GM06990 (cell line): ENCODE measurements around the gene KCNK13.

ENCODE experiments used
- DNase-seq: peaks from one replicate; pipeline ENCODE4 v3.0.0-alpha.2; 2011; ENCODE audit not compliant: insufficient read length; ENCODE audit errors: extremely low read depth
- H3K27me3 ChIP-seq: replicated peaks from 2 replicates; pipeline ENCODE4 v1.6.0; 2011; ENCODE audit warnings: low read length; ENCODE audit not compliant: control insufficient read depth, insufficient read depth
- H3K36me3 ChIP-seq: 2 replicates; pipeline ENCODE4 v1.5.1; 2011; ENCODE audit warnings: low read length; ENCODE audit not compliant: control insufficient read depth, insufficient read depth
- H3K4me3 ChIP-seq: replicated peaks from 2 replicates; pipeline ENCODE4 v1.5.1; 2011; ENCODE audit warnings: low read depth, mild to moderate bottlenecking, control low read depth, low read length
- TF ChIP-seq, protein P1 (sequence below): IDR thresholded peaks from 2 replicates; pipeline ENCODE4 v1.5.1; 2011; ENCODE audit warnings: low read length, control low read depth, mild to moderate bottlenecking, inconsistent platforms; ENCODE audit not compliant: insufficient read depth, poor library complexity, severe bottlenecking

Gene KCNK13

DNA sequence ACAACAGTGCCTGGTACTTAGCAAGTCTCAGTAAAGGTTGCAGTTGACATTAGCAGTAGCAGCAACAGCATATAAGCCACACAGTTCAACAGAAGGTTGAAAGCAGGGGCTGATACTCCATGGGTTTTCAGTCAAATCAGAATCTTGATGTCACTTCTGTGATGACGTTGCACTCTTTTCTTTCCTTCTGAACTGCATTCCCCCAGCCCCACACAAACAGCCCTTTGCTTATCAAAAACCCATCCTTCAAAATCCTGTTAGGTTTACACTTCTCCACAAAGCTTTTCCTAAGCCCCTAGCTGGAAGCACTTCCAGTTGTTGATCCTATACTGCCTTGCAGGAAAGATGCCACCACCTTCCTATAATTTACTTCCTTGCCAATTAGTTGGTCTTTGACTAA, 34.0 kb upstream of the KCNK13 start:
- H3K4me3 ChIP-seq: no peak overlapping the region
- DNase-seq: no peak
- H3K27me3 ChIP-seq: no peaks in the 10 kb centered on the region
- TF ChIP-seq, protein P1, sequence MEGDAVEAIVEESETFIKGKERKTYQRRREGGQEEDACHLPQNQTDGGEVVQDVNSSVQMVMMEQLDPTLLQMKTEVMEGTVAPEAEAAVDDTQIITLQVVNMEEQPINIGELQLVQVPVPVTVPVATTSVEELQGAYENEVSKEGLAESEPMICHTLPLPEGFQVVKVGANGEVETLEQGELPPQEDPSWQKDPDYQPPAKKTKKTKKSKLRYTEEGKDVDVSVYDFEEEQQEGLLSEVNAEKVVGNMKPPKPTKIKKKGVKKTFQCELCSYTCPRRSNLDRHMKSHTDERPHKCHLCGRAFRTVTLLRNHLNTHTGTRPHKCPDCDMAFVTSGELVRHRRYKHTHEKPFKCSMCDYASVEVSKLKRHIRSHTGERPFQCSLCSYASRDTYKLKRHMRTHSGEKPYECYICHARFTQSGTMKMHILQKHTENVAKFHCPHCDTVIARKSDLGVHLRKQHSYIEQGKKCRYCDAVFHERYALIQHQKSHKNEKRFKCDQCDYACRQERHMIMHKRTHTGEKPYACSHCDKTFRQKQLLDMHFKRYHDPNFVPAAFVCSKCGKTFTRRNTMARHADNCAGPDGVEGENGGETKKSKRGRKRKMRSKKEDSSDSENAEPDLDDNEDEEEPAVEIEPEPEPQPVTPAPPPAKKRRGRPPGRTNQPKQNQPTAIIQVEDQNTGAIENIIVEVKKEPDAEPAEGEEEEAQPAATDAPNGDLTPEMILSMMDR: no peak
- peaks cover 16% of the 10 kb centered on the region for H3K36me3 ChIP-seq

DNA sequence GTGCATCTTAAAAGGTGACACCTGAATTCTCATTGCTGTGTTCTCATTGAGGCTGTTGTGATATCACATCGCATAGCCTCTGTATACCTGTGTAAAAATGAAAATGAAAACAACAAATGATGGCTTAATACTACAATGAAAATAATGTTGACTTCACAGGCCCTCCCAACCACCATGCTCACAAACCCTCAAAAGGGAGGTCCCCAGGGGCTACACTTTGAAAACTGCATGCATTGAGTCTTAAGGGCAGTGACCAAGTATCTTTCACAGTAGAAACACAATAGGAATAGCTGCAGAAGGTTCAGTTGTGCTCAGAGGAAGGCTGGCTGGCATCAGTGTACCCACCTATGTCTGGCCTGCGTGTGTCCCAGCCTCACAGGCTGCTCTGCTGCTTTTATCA, 27.6 kb upstream of the KCNK13 start:
- DNase-seq: peak; percentile 2
- H3K36me3 ChIP-seq: peaks cover 13% of the 10 kb centered on the region
- no peak overlapping the region for H3K4me3 ChIP-seq
- TF ChIP-seq, protein P1: no peak
- H3K27me3 ChIP-seq: no peaks in the 10 kb centered on the region

DNA sequence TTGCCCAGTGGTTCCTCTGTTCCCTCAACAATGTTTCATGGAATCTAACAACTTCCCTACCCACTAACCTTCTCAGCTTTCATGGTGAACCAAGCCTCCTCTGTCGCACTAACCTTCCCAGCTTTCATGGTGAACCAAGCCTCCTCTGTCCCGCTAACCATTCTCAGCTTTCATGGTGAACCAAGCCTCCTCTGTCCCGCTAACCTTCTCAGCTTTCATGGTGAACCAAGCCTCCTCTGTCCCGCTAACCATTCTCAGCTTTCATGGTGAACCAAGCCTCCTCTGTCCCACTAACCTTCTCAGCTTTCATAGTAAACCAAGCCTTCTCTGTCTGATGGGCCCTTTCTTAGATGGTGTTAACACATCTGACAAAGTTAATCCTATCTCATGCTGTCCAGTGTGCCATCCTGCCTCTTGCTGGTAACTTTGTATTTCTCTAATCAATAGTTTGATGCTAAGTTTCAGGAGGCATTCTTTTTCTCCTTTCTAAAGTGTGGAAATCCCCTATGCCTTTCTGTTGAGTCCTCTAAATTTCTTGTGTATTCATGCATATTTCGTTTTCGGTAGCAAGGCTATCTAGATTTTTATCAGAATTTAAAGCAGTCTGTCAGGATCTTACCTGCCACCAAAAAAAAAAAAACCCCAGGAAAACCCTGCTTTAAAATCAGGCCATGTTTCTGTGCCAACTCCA, 26.8 kb upstream of the KCNK13 start:
- peak; percentile 13 for DNase-seq
- H3K36me3 ChIP-seq: peaks cover 17% of the 10 kb centered on the region
- TF ChIP-seq, protein P1: no peak
- no peaks in the 10 kb centered on the region for H3K27me3 ChIP-seq
- H3K4me3 ChIP-seq: no peak overlapping the region

DNA sequence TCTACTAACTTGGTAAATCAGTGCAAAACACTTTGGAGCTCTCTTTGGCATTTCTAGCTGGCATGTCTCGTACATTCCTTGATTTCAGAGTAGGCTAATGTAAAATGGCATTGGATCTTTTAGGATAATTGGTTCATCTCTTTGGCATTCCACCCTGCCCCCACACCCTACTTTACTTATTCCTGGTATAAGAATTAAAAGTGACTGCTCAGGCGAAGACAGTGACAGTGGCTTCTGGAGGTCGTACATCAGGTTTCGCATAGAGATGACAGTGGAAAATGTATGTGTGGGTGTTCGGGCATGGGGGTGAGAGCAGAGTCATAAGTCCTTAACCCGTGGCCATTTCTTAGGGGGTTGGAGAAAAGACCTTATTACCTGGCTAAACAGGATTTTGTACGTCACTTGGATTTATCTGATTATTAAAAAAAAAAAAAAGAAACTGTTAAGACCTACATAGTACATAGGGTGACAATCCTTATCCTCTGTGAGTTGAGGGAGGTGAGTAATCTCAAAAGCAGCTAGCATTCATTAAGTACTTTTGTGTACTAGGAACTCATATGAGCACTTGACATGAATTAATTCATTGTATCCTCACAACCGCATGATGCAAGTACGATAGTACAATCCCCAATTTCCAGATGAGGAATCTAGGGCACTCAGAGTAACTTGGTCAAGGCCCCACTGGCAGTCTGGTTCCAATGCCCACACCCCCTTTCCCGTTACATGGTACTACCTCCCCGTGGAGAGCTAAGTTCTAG, 22.4 kb upstream of the KCNK13 start:
- Histone ChIP-seq H3K27me3 (no peaks in the 10 kb centered on the region), H3K4me3 (no peak overlapping the region), H3K36me3 (peaks cover 9% of the 10 kb centered on the region)
- TF ChIP-seq, protein P1: no peak
- DNase-seq: no peak

DNA sequence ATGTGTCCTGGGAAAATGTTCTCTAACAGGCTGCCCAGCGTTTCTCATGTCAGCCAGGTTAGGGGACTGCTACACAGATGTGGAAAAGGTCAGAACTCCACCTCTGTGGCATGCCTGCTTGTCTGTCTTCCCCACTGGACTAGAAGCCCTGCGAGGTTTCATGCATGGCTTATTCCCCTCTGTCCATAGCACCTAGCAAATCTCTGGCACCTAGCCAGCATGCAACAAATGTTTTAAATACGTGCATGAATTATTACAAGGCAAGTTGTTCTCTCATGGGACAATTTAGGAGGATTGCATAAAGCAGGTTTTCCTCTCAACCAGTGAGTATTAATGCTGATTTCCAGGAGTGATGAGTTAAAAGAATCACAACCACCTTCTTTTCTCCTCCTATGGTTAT, 21.4 kb upstream of the KCNK13 start:
- TF ChIP-seq, protein P1: no peak
- DNase-seq: no peak
- Histone ChIP-seq H3K27me3 (no peaks in the 10 kb centered on the region), H3K4me3 (no peak overlapping the region), H3K36me3 (peaks cover 13% of the 10 kb centered on the region)
